ENCODE measurements around the gene PWWP2B.

- TF ChIP-seq POLR2A (IDR thresholded peaks at IDR 0.05; ENCODE audit: extremely low read depth, insufficient read length) (no peak), MYC (IDR thresholded peaks at IDR 0.05; ENCODE audit: low read depth, low read length) (no peak)
- TF ChIP-seq, protein P1, sequence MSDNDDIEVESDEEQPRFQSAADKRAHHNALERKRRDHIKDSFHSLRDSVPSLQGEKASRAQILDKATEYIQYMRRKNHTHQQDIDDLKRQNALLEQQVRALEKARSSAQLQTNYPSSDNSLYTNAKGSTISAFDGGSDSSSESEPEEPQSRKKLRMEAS (IDR thresholded peaks at IDR 0.05; ENCODE audit: low read depth, low read length) = no peak
- TF ChIP-seq, protein P2, sequence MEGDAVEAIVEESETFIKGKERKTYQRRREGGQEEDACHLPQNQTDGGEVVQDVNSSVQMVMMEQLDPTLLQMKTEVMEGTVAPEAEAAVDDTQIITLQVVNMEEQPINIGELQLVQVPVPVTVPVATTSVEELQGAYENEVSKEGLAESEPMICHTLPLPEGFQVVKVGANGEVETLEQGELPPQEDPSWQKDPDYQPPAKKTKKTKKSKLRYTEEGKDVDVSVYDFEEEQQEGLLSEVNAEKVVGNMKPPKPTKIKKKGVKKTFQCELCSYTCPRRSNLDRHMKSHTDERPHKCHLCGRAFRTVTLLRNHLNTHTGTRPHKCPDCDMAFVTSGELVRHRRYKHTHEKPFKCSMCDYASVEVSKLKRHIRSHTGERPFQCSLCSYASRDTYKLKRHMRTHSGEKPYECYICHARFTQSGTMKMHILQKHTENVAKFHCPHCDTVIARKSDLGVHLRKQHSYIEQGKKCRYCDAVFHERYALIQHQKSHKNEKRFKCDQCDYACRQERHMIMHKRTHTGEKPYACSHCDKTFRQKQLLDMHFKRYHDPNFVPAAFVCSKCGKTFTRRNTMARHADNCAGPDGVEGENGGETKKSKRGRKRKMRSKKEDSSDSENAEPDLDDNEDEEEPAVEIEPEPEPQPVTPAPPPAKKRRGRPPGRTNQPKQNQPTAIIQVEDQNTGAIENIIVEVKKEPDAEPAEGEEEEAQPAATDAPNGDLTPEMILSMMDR (IDR thresholded peaks at IDR 0.05; ENCODE audit: low read depth, low read length) = no peak
Observed at GRCh38 chr10:132350391-132350790, 46.6 kb upstream of the PWWP2B start.

Measured in NB4 (cell line).